ENCODE data around the gene SDC4.

- TF ChIP-seq EZH2phosphoT487 (IDR thresholded peaks at IDR 0.05; ENCODE audit: insufficient read depth, low read depth) (0 out of 2 replicates have a peak, but pooled peaks have one; percentile 37), EZH2 (IDR thresholded peaks at IDR 0.05; ENCODE audit: insufficient read depth, poor library complexity, severe bottlenecking) (no peak)
These were observed 10.7 kb downstream of the SDC4 start for GRCh38 chr20:45337367-45338120.
